AG10803 (cell line): ENCODE data around the gene CPLX3.

Experiments used
- DNase-seq: peaks from one replicate; pipeline ENCODE4 v3.0.0; 2010; ENCODE audit warnings: low read depth
- H3K4me3 ChIP-seq: 2 replicates; pipeline ENCODE4 v1.5.1; 2011; ENCODE audit warnings: mild to moderate bottlenecking, low read length, control low read depth
- CTCF ChIP-seq: conservative IDR thresholded peaks from 2 replicates; pipeline ENCODE4 v1.5.1; 2011; ENCODE audit warnings: mild to moderate bottlenecking, low read length, control low read depth, inconsistent platforms

Gene CPLX3

GRCh38 chr15:74857082-74857655, 30.7 kb downstream of the CPLX3 start:
- no peak for DNase-seq
- no peak for TF ChIP-seq CTCF
- H3K4me3 ChIP-seq, result no peak overlapping the region

- no peak for DNase-seq
- no peak for TF ChIP-seq CTCF
- no peak overlapping the region for H3K4me3 ChIP-seq
These were observed 31.4 kb downstream of the CPLX3 start for GRCh38 chr15:74857671-74858368.

- no peak overlapping the region for H3K4me3 ChIP-seq
- DNase-seq, result no peak
- TF ChIP-seq CTCF, result no peak
These were observed 31.9 kb downstream of the CPLX3 start for GRCh38 chr15:74858369-74858740.

- no peak for TF ChIP-seq CTCF
- H3K4me3 ChIP-seq, result no peak overlapping the region
- peak; percentile 23 for DNase-seq
These were observed 37.0 kb downstream of the CPLX3 start for GRCh38 chr15:74863239-74864056.

- H3K4me3 ChIP-seq, result no peak overlapping the region
- no peak for TF ChIP-seq CTCF
- DNase-seq, result no peak
These were observed 37.9 kb downstream of the CPLX3 start for GRCh38 chr15:74864296-74864695.

- TF ChIP-seq CTCF, result no peak
- no peak overlapping the region for H3K4me3 ChIP-seq
- no peak for DNase-seq
These were observed 38.9 kb downstream of the CPLX3 start for GRCh38 chr15:74865316-74865715.
